MM.1S (cell line): ENCODE measurements around the gene TRMT10B.
"Not testable (repeated sequence)": the region's sequence is repeated elsewhere in the genome, so short reads cannot be mapped to it uniquely, and the experiment has no call there.

Source experiments
- CTCF ChIP-seq: fragments of 300-600 bp; sonication (generic); IDR thresholded peaks from 2 replicates; pipeline ENCODE4 v1.5.1; 2016; ENCODE audit warnings: antibody characterized with exemption, low read length, mixed read lengths
- EZH2 ChIP-seq: fragments of 300-600 bp; sonication (generic); optimal IDR thresholded peaks from 2 replicates; pipeline ENCODE3; 2017; ENCODE audit warnings: low read depth, mild to moderate bottlenecking, antibody characterized with exemption, low read length, mixed read lengths
- EZH2phosphoT487 ChIP-seq: fragments of 300-600 bp; sonication (generic); IDR thresholded peaks from 2 replicates; pipeline ENCODE4 v1.6.1; 2018; ENCODE audit warnings: antibody characterized with exemption, low read length

GRCh38 chr9:37751704-37752103, 1.9 kb upstream of the TRMT10B start:
- not testable (repeated sequence) for TF ChIP-seq CTCF, EZH2, EZH2phosphoT487
